NCI-H2227 (cell line): Measurements from ENCODE around the gene RAMAC.
"Not testable (repeated sequence)": the region's sequence is repeated elsewhere in the genome, so short reads cannot be mapped to it uniquely, and the experiment has no call there.

Source experiments
- DNase-seq: peaks from one replicate; lab custom pipeline; 2025; ENCODE audit not compliant: unreplicated experiment; lab: John Stamatoyannopoulos, UW

RAMAC gene

GRCh38 chr15:82985688-82986441 lies at the start of gene RAMAC:
TSS of gene RAMAC (plus strand) at chr15:82986210. CDS start at chr15:82989019, 2,809 bp downstream.
- DNase-seq: peak; percentile 94

GRCh38 chr15:82936966-82937711 lies 48.9 kb upstream of the RAMAC start:
- DNase-seq: no peak

- DNase-seq: no peak
Measured at GRCh38 chr15:82937712-82938058, 48.3 kb upstream of the RAMAC start.

- not testable (repeated sequence) for DNase-seq
Measured at GRCh38 chr15:82939678-82940077, 46.3 kb upstream of the RAMAC start.

GRCh38 chr15:82942691-82943090 lies 43.3 kb upstream of the RAMAC start:
- no peak for DNase-seq

- DNase-seq: peak; percentile 3
Measured at GRCh38 chr15:82943176-82943575, 42.8 kb upstream of the RAMAC start.

GRCh38 chr15:82944056-82944455 lies 42.0 kb upstream of the RAMAC start:
- no peak for DNase-seq

GRCh38 chr15:82944821-82945220 lies 41.2 kb upstream of the RAMAC start:
- no peak for DNase-seq

- no peak for DNase-seq
Measured at GRCh38 chr15:82945326-82945725, 40.7 kb upstream of the RAMAC start.

- no peak for DNase-seq
Measured at GRCh38 chr15:82946155-82946701, 39.8 kb upstream of the RAMAC start.

- no peak for DNase-seq
Measured at GRCh38 chr15:82950295-82950694, 35.7 kb upstream of the RAMAC start.

- DNase-seq: no peak
Measured at GRCh38 chr15:82950746-82951370, 35.2 kb upstream of the RAMAC start.

- DNase-seq: no peak
Measured at GRCh38 chr15:82951472-82952157, 34.4 kb upstream of the RAMAC start.

- DNase-seq: peak; percentile 68
Measured at GRCh38 chr15:82952158-82953081, 33.6 kb upstream of the RAMAC start, which contains the start of gene HOMER2. TSS of gene HOMER2 (minus strand) at chr15:82952720. CDS start at chr15:82952535, 185 bp downstream.

GRCh38 chr15:82958638-82959037 lies 27.4 kb upstream of the RAMAC start:
- DNase-seq: no peak

GRCh38 chr15:82959423-82959822 lies 26.6 kb upstream of the RAMAC start:
- no peak for DNase-seq

- DNase-seq: no peak
Measured at GRCh38 chr15:82960766-82961165, 25.2 kb upstream of the RAMAC start.

- no peak for DNase-seq
Measured at GRCh38 chr15:82963471-82964341, 22.3 kb upstream of the RAMAC start.

GRCh38 chr15:82964890-82965289 lies 21.1 kb upstream of the RAMAC start:
- DNase-seq: no peak
